Measurements from ENCODE around the gene YBX3. TPM values are rescaled to one million over a fixed set of nuclear protein-coding genes. Genes with fewer than 3 reads are reported as not detected.

Gene YBX3
- total RNA-seq: 100 to 1,000 TPM; 134 to 299 TPM
- polyA plus RNA-seq: 100 to 1,000 TPM; 228 to 276 TPM
- long read RNA-seq, donor 1, transcript YBX3-202 (9 exons, 1,708 nt): minor isoform, 7 of 29 reads
- long read RNA-seq, donor 1, transcript YBX3-201 (10 exons, 1,796 nt): major isoform, 12 of 29 reads
- long read RNA-seq, donor 1, partial matches to known transcripts: 6 of 29 reads
- long read RNA-seq, donor 1, other reads (novel, unspliced or antisense): 0 of 29 reads
- long read RNA-seq, donor 2, partial matches to known transcripts: 0 of 11 reads
- long read RNA-seq, donor 2, other reads (novel, unspliced or antisense): 0 of 11 reads
- long read RNA-seq, donor 3, transcript YBX3-201 (10 exons, 1,796 nt): major isoform, 11 of 29 reads
- long read RNA-seq, donor 3, partial matches to known transcripts: 13 of 29 reads
- long read RNA-seq, donor 3, other reads (novel, unspliced or antisense): 0 of 29 reads
- long read RNA-seq, donor 4, partial matches to known transcripts: 0 of 11 reads
- long read RNA-seq, donor 4, other reads (novel, unspliced or antisense): 0 of 11 reads
- long read RNA-seq, donor 5, transcript YBX3-201 (10 exons, 1,796 nt): major isoform, 17 of 65 reads
- long read RNA-seq, donor 5, transcript YBX3-202 (9 exons, 1,708 nt): minor isoform, 15 of 65 reads
- long read RNA-seq, donor 5, partial matches to known transcripts: 29 of 65 reads
- long read RNA-seq, donor 5, other reads (novel, unspliced or antisense): 0 of 65 reads

GRCh38 chr12:10722905-10723746, at the start of gene YBX3:
TSS of gene YBX3 (minus strand) at chr12:10723323. CDS start at chr12:10723111, 212 bp downstream.
- WGBS, 2 donors: 0 to 1% methylated on average over 65 to 95 of the region's 95 CpGs
- TF ChIP-seq CTCF (IDR thresholded peaks at IDR 0.05; ENCODE audit: control extremely low read depth, extremely low read depth): no peak
- Histone ChIP-seq H3K4me3 (peak within 1 kb of the TSS; percentile 88), H3K27ac (ENCODE audit: low read depth in 1 of 2, low read length in 1 of 2) (peak within 1 kb of the TSS; percentile 98 to 99), H3K36me3 (ENCODE audit: control insufficient read depth in 4 of 4, insufficient read depth in 4 of 4, low read length in 4 of 4) (no peaks in the 10 kb centered on the region), H3K4me1 (ENCODE audit: control insufficient read depth in 5 of 5, insufficient read depth in 5 of 5, low read length in 5 of 5) (peaks cover 0 to 24% (median 12%) of the 10 kb centered on the region in 5 donors), H3K27me3 (ENCODE audit: control insufficient read depth in 3 of 3, insufficient read depth in 3 of 3, low read length in 2 of 3) (peaks cover 0 to 12% (median 7%) of the 10 kb centered on the region in 3 donors), H3K9ac (ENCODE audit: insufficient read depth in 1 of 2, low read length in 2 of 2) (peak within 1 kb of the TSS; percentile 73 to 85), H3K9me3 (ENCODE audit: control insufficient read depth in 4 of 4, insufficient read depth in 3 of 4, low read length in 3 of 4) (no peaks in the 10 kb centered on the region)
- DNase-seq (peak; percentile 87 to 90 (median 88)), ATAC-seq (ENCODE audit: insufficient read depth, low FRiP score) (peak; percentile 70)

- H3K4me1 ChIP-seq (ENCODE audit: control insufficient read depth in 5 of 5, insufficient read depth in 5 of 5, low read length in 5 of 5): no peaks in the 10 kb centered on the region
- no peak overlapping the region for H3K4me3 ChIP-seq
- no peaks in the 10 kb centered on the region for H3K9me3 ChIP-seq (ENCODE audit: control insufficient read depth in 4 of 4, insufficient read depth in 3 of 4, low read length in 3 of 4)
- H3K27me3 ChIP-seq (ENCODE audit: control insufficient read depth in 3 of 3, insufficient read depth in 3 of 3, low read length in 2 of 3): peaks cover 0 to 11% (median 9%) of the 10 kb centered on the region in 3 donors
- no peaks in the 10 kb centered on the region for H3K36me3 ChIP-seq (ENCODE audit: control insufficient read depth in 4 of 4, insufficient read depth in 4 of 4, low read length in 4 of 4)
- no peak overlapping the region for H3K9ac ChIP-seq (ENCODE audit: insufficient read depth in 1 of 2, low read length in 2 of 2)
- peak; percentile 52 for TF ChIP-seq CTCF (IDR thresholded peaks at IDR 0.05; ENCODE audit: control extremely low read depth, extremely low read depth)
- DNase-seq: peak in 2 of 3 donors; percentile 61 to 67
- no peak for ATAC-seq (ENCODE audit: insufficient read depth, low FRiP score)
- WGBS, 2 donors: 0 to 3% methylated on average over 1 of the region's 1 CpG
- no peak overlapping the region for H3K27ac ChIP-seq (ENCODE audit: low read depth in 1 of 2, low read length in 1 of 2)
Measured at GRCh38 chr12:10771132-10771733, 48.1 kb upstream of the YBX3 start.

- DNase-seq: no peak
- H3K27ac ChIP-seq (ENCODE audit: low read depth in 1 of 2, low read length in 1 of 2): no peak overlapping the region
- no peak overlapping the region for H3K9ac ChIP-seq (ENCODE audit: insufficient read depth in 1 of 2, low read length in 2 of 2)
- WGBS, 2 donors: 42 to 64% methylated on average over 2 of the region's 2 CpGs
- H3K9me3 ChIP-seq (ENCODE audit: control insufficient read depth in 4 of 4, insufficient read depth in 3 of 4, low read length in 3 of 4): peaks cover 0 to 10% (median 7%) of the 10 kb centered on the region in 4 donors
- H3K36me3 ChIP-seq (ENCODE audit: control insufficient read depth in 4 of 4, insufficient read depth in 4 of 4, low read length in 4 of 4): no peaks in the 10 kb centered on the region
- no peaks in the 10 kb centered on the region for H3K4me1 ChIP-seq (ENCODE audit: control insufficient read depth in 5 of 5, insufficient read depth in 5 of 5, low read length in 5 of 5)
- ATAC-seq (ENCODE audit: insufficient read depth, low FRiP score): no peak
- no peak for TF ChIP-seq CTCF (IDR thresholded peaks at IDR 0.05; ENCODE audit: control extremely low read depth, extremely low read depth)
- H3K4me3 ChIP-seq: no peak overlapping the region
- peaks cover 0 to 3% (median 0%) of the 10 kb centered on the region in 3 donors for H3K27me3 ChIP-seq (ENCODE audit: control insufficient read depth in 3 of 3, insufficient read depth in 3 of 3, low read length in 2 of 3)
Measured at GRCh38 chr12:10759657-10760056, 36.5 kb upstream of the YBX3 start.
